ENCODE measurements around the gene CTSC. TPM values are rescaled to one million over a fixed set of nuclear protein-coding genes. Genes with fewer than 3 reads are reported as not detected.

Gene CTSC
- total RNA-seq, 4 donors from 2014 or later: 41.2 to 84.6 (median 46.0) TPM

DNA sequence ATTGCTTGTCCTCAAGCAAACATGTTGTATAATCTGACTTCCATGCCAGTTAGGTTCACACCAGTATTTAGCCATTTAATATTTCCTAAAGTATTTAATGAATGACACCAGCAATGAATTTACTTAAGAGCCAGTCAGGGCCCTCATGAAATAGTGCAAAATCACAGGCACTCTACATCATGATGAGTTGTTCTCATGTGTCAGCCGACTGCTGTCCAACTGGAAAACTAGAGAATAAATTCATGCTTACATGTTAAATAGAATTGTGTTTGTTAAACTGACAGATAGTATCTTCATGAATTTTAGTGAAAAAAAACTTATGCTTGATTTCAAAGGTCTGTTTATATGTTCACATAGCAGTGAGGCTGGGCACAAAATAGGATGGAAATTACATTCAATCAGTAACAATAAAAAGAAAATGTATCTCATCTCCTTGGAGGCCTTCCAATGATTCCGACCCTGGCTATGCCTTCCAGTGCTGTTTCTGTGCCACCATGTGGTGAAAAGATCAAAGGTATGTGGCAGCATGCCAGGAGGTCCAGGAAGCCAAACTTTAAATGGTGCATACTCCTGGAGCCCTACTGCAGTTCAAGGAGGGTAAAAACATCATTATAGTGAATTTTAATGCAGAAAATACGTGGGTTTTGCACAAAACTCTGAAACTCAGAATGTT, 45.2 kb downstream of the CTSC start:
- H3K27me3 ChIP-seq: no peaks in the 10 kb centered on the region
- peaks cover 0 to 23% (median 0%) of the 10 kb centered on the region in 3 donors for H3K36me3 ChIP-seq
- DNase-seq (ENCODE audit: low spot score in 2 of 2): no peak
- TF ChIP-seq POLR2A (IDR thresholded peaks at IDR 0.05) (no peak), EP300 (IDR thresholded peaks at IDR 0.05) (no peak)
- TF ChIP-seq, protein P1, sequence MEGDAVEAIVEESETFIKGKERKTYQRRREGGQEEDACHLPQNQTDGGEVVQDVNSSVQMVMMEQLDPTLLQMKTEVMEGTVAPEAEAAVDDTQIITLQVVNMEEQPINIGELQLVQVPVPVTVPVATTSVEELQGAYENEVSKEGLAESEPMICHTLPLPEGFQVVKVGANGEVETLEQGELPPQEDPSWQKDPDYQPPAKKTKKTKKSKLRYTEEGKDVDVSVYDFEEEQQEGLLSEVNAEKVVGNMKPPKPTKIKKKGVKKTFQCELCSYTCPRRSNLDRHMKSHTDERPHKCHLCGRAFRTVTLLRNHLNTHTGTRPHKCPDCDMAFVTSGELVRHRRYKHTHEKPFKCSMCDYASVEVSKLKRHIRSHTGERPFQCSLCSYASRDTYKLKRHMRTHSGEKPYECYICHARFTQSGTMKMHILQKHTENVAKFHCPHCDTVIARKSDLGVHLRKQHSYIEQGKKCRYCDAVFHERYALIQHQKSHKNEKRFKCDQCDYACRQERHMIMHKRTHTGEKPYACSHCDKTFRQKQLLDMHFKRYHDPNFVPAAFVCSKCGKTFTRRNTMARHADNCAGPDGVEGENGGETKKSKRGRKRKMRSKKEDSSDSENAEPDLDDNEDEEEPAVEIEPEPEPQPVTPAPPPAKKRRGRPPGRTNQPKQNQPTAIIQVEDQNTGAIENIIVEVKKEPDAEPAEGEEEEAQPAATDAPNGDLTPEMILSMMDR (IDR thresholded peaks at IDR 0.05): no peak
- H3K9me3 ChIP-seq: no peaks in the 10 kb centered on the region
- peaks cover 0 to 5% (median under 1%) of the 10 kb centered on the region in 4 donors for H3K4me1 ChIP-seq
- WGBS, 2 donors: 42 to 44% methylated on average over 3 of the region's 3 CpGs
- no peak overlapping the region for H3K4me3 ChIP-seq
- no peak overlapping the region for H3K27ac ChIP-seq

DNA sequence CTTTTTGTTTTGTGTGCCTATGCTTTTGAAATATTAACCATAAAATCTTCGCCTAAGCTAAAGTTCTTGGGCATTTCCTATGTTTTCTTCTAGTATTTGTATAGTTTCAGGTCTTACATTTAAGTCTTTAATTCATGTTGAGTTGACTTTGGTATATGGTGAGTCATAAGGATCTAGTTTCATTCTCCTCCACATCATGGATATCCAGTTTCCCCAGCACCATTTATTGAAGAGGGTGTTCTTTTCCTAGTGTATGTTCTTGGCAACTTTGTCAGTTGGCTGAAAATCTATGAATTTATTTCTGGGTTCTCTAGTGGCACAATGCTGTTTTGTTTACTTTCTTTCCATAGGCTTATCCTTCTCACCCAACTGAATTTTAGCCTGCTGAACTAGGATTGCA, 49.0 kb downstream of the CTSC start:
- TF ChIP-seq, protein P1 (IDR thresholded peaks at IDR 0.05): no peak
- no peak for TF ChIP-seq POLR2A (IDR thresholded peaks at IDR 0.05)
- TF ChIP-seq EP300 (IDR thresholded peaks at IDR 0.05): no peak
- DNase-seq (ENCODE audit: low spot score in 2 of 2): no peak
- Histone ChIP-seq H3K9me3 (no peaks in the 10 kb centered on the region), H3K36me3 (no peaks in the 10 kb centered on the region), H3K27me3 (no peaks in the 10 kb centered on the region), H3K4me1 (peaks cover 0 to 30% (median 7%) of the 10 kb centered on the region in 4 donors), H3K27ac (no peak overlapping the region), H3K4me3 (no peak overlapping the region)
- 97 to 98% methylated on average over 1 of the region's 1 CpG for WGBS, 2 donors

DNA sequence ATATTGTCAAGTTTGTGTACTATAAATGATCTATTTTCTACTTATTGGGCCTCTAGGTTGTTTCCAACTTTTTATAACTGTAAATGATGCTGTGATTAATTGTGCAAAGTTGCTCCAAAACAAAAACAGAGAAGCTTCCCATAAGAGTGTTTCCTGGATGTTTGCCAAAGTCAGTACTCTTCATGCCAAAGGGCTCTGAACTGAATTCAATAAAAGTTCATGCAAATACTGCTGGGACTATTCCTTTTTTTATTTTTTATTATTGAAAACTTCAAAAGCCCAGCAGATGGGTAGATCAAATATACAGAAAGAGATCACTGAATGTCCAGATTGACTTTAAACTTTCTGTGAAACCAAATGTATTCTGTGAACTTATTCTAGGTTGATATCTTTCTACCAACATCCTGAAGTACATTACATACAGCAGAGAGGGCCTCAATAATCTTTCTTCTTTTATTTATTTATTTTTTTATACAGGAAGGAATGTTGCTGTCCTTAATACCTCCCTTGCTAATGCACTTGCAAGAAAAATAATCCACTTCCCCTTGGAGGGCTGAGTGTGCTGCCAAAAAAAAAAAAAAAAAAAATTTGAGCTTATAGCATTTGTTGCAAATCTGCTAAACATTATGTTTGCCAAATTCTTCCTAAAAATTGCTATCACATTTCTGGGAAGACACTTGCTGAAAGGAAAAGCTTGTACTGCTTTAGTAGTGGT, 53.0 kb downstream of the CTSC start:
- peaks cover 0 to 52% (median 11%) of the 10 kb centered on the region in 4 donors for H3K4me1 ChIP-seq
- DNase-seq (ENCODE audit: low spot score in 2 of 2): no peak
- no peak overlapping the region for H3K4me3 ChIP-seq
- TF ChIP-seq EP300 (IDR thresholded peaks at IDR 0.05) (no peak), POLR2A (IDR thresholded peaks at IDR 0.05) (no peak)
- TF ChIP-seq, protein P1 (IDR thresholded peaks at IDR 0.05): no peak
- no peaks in the 10 kb centered on the region for H3K36me3 ChIP-seq
- H3K9me3 ChIP-seq: no peaks in the 10 kb centered on the region
- no peak overlapping the region for H3K27ac ChIP-seq
- no peaks in the 10 kb centered on the region for H3K27me3 ChIP-seq

DNA sequence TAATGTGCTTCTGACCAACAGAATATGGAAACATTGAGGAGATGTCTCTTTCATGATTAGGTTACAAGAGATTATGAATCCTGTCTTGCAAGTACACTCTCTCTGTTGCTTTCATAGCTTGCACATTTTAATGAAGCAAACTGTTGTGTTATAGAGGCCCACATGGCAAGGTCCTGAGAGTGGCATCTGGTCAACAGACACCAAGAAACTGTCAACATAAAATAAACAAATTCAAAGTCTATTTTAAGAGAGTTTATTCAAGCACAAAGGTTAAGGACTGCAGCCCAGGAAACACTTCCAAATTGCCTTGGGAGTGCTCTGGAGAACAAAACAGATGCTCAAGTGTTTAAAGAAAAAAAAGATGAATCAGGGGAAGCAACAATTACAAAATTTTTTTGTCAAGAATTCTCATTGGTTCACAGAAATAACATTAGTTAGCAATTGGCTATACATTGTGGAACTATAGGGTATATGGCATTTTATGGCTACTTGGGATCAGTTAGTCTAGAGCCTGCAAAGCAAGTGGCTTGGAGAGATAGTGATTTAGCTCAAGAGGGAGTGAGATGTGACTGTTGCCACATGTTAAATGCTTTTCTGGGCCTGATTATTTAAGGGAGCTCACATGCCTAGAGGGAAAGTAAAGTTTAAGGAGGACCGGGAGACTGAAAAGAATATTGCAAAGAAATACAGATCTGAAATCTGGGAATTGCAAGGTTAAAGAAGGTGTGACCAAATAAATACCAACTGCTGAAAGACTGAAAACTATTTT, 54.6 kb downstream of the CTSC start:
- no peak for TF ChIP-seq POLR2A (IDR thresholded peaks at IDR 0.05)
- no peak for TF ChIP-seq EP300 (IDR thresholded peaks at IDR 0.05)
- TF ChIP-seq, protein P1 (IDR thresholded peaks at IDR 0.05): no peak
- peaks cover 0 to 53% (median 11%) of the 10 kb centered on the region in 4 donors for H3K4me1 ChIP-seq

More for the DNA sequence above, 54.6 kb downstream of the CTSC start:
- no peak overlapping the region for H3K4me3 ChIP-seq
- H3K27ac ChIP-seq: no peak overlapping the region
- H3K36me3 ChIP-seq: no peaks in the 10 kb centered on the region
- DNase-seq (ENCODE audit: low spot score in 2 of 2): no peak
- H3K9me3 ChIP-seq: no peaks in the 10 kb centered on the region
- WGBS, 2 donors: 85 to 89% methylated on average over 1 of the region's 1 CpG
- no peaks in the 10 kb centered on the region for H3K27me3 ChIP-seq
